Fibroblast of pulmonary artery (primary cell): Measurements from ENCODE around the gene KIF16B.

Source experiments
- DNase-seq: peaks from one replicate; pipeline ENCODE4 v3.0.0-alpha.2; 2010; ENCODE audit warnings: low read depth
- H3K4me3 ChIP-seq: replicated peaks from 2 replicates; pipeline ENCODE4 v1.5.1; 2011; ENCODE audit warnings: low read depth, mild to moderate bottlenecking, control low read depth, low read length, moderate library complexity
- CTCF ChIP-seq: IDR thresholded peaks from 2 replicates; pipeline ENCODE4 v1.5.1; 2011; ENCODE audit warnings: mild to moderate bottlenecking, control low read depth, low read length, inconsistent platforms; ENCODE audit errors: missing control alignments

KIF16B gene

GRCh38 chr20:16395366-16395765 is 177.9 kb downstream of the KIF16B start:
- TF ChIP-seq CTCF: no peak
- DNase-seq: no peak
- no peak overlapping the region for H3K4me3 ChIP-seq

GRCh38 chr20:16394784-16395183 is 178.5 kb downstream of the KIF16B start:
- no peak for TF ChIP-seq CTCF
- no peak for DNase-seq
- no peak overlapping the region for H3K4me3 ChIP-seq

GRCh38 chr20:16393836-16394235 is 179.4 kb downstream of the KIF16B start:
- no peak for TF ChIP-seq CTCF
- no peak for DNase-seq
- H3K4me3 ChIP-seq: no peak overlapping the region

- DNase-seq: no peak
- H3K4me3 ChIP-seq: no peak overlapping the region
- no peak for TF ChIP-seq CTCF
Measured at GRCh38 chr20:16393297-16393696, 180.0 kb downstream of the KIF16B start.

- no peak for TF ChIP-seq CTCF
- no peak for DNase-seq
- no peak overlapping the region for H3K4me3 ChIP-seq
Measured at GRCh38 chr20:16392346-16392745, 180.9 kb downstream of the KIF16B start.

GRCh38 chr20:16390991-16391390 is 182.3 kb downstream of the KIF16B start:
- no peak for TF ChIP-seq CTCF
- H3K4me3 ChIP-seq: no peak overlapping the region
- no peak for DNase-seq

- TF ChIP-seq CTCF: no peak
- no peak overlapping the region for H3K4me3 ChIP-seq
- DNase-seq: no peak
Measured at GRCh38 chr20:16388731-16389130, 184.5 kb downstream of the KIF16B start.
